OCI-LY1 (cell line): ENCODE results near the gene PRR14.
A peak's percentile ranks its signal among the peaks of the same experiment; 100 is the strongest.

Source experiments
- H2AFZ ChIP-seq: fragments of 200-600 bp; sonication (generic), shearing (Covaris generic); 2 replicates; pipeline ENCODE4 v1.6.0; 2014; ENCODE audit warnings: antibody characterized with exemption, mild to moderate bottlenecking, low read length
- H3F3A ChIP-seq: fragments of 200-600 bp; sonication (generic), shearing (Covaris generic); 2 replicates; pipeline ENCODE4 v1.6.0; 2014; ENCODE audit warnings: mild to moderate bottlenecking, antibody characterized with exemption, low read length, moderate library complexity; ENCODE audit not compliant: insufficient read depth
- H3K27ac ChIP-seq: fragments of 200-600 bp; sonication (generic); 2 replicates; pipeline ENCODE4 v1.5.1; 2014; ENCODE audit warnings: low read length, mixed run types, mild to moderate bottlenecking, low read depth; ENCODE audit not compliant: poor library complexity, severe bottlenecking
- H3K27me3 ChIP-seq: fragments of 200-600 bp; sonication (generic); 2 replicates; pipeline ENCODE4 v1.6.0; 2014; ENCODE audit warnings: antibody characterized with exemption, mild to moderate bottlenecking, low read length, moderate library complexity; ENCODE audit not compliant: insufficient read depth
- H3K36me3 ChIP-seq: fragments of 200-600 bp; sonication (generic); 2 replicates; pipeline ENCODE4 v1.6.1; 2014; ENCODE audit warnings: mild to moderate bottlenecking, antibody characterized with exemption, low read length, moderate library complexity, mixed read lengths; ENCODE audit not compliant: insufficient read depth
- H3K4me1 ChIP-seq: fragments of 200-600 bp; sonication (generic); 2 replicates; pipeline ENCODE4 v1.5.1; 2014; ENCODE audit warnings: mild to moderate bottlenecking, low read length, moderate library complexity; ENCODE audit not compliant: insufficient read depth, severe bottlenecking
- H3K4me2 ChIP-seq: fragments of 200-600 bp; sonication (generic), shearing (Covaris generic); 2 replicates; pipeline ENCODE4 v1.6.1; 2014; ENCODE audit warnings: low read length
- H3K4me3 ChIP-seq: fragments of 200-600 bp; sonication (generic); 2 replicates; pipeline ENCODE4 v1.5.1; 2014; ENCODE audit warnings: low read length, low read depth, mild to moderate bottlenecking, mixed read lengths; ENCODE audit not compliant: poor library complexity, severe bottlenecking
- H3K79me2 ChIP-seq: fragments of 200-600 bp; shearing (Covaris generic); 2 replicates; pipeline ENCODE4 v1.6.1; 2016; ENCODE audit warnings: mixed run types, low read length, mixed read lengths; ENCODE audit not compliant: insufficient read depth
- H3K9ac ChIP-seq: fragments of 200-600 bp; sonication (generic), shearing (Covaris generic); 2 replicates; pipeline ENCODE4 v1.6.1; 2014; ENCODE audit warnings: mild to moderate bottlenecking, low read length, mixed read lengths
- H3K9me2 ChIP-seq: fragments of 200-600 bp; sonication (generic), shearing (Covaris generic); 2 replicates; pipeline ENCODE4 v1.6.1; 2014; ENCODE audit warnings: low read depth, mild to moderate bottlenecking, low read length, mixed read lengths
- H3K9me3 ChIP-seq: fragments of 200-600 bp; shearing (Covaris generic); 2 replicates; pipeline ENCODE4 v1.6.1; 2014; ENCODE audit warnings: low read length, mixed read lengths
- H4K20me1 ChIP-seq: fragments of 200-600 bp; sonication (generic), shearing (Covaris generic); 2 replicates; pipeline ENCODE4 v1.6.0; 2016; ENCODE audit warnings: mild to moderate bottlenecking, low read length; ENCODE audit not compliant: insufficient read depth
- EZH2 ChIP-seq: fragments of 200-600 bp; sonication (generic), shearing (Covaris generic); IDR thresholded peaks from 2 replicates; pipeline ENCODE4 v1.8.0; 2017; ENCODE audit warnings: borderline replicate concordance, mixed run types, mild to moderate bottlenecking, antibody characterized with exemption, low read length, moderate library complexity, mixed read lengths
- TF ChIP-seq, protein P1 (sequence below): fragments of 200-600 bp; sonication (generic), shearing (Covaris generic); IDR thresholded peaks from 2 replicates; pipeline ENCODE4 v1.5.1; 2017; ENCODE audit warnings: mild to moderate bottlenecking, antibody characterized with exemption, low read length, moderate library complexity, mixed read lengths

The PRR14 gene

DNA sequence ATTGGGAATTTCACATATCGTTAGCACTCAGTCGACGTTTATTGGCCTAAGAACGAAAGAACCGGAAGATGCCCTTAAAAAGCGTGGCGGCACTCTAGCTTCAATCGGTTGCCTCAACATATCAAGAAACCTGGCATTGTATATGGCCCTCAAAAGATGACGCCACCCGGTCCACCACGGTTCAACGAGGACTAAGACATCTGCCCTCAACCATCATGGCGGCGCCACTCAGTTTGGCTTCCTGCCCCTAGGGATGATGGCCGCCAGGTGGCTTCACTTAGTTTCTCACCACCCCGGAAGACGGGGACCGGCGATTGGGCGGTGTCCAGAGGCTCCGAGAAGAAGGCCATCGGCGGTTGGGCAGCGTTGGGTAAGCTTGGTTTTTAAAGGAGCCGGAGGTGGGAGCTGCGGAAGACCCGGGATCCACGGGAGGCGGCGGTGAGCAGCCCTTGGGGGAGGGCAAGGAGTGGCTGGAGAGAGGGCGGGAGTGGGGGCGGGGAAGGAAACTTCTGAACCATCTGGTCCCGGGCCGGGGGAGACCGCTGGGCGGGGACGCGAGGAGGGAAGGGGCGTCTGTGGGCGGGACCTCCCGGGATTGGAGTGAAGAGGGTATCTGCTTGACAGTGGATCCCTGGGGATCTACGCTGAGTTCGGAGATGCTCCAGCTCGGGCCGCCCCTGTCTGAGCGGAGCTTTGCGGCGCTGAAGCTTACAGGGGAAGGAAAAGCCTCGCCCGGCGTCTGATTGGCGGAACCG, at the start of gene PRR14:
PRR14 (plus strand) TSS at position 592 of the 755 bp plus-strand sequence. CDS start 686 bp downstream, outside the sequence.
- no peaks in the 10 kb centered on the region for H3K9me3 ChIP-seq

DNA sequence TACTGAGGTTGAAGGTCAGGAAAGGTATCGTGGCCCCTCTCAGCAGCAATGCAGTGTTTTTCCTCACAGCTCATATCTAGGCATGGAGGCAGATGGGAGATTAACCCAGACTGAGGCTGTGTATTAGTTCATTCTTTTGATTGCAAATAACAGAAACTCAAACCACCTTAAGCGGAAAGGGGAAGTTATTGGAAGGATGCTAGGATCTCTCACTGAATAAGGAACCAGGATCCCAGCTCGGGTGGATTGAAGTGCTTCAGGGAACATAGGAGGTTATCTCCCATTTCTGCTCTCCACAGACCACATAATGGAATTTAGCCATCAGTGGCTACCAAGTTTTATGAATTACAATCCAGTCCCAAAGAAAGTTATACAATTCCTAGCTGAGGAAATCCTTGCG, 48.8 kb upstream of the PRR14 start:
- Histone ChIP-seq H3K9me2 (no peaks in the 10 kb centered on the region), H2AFZ (no peak overlapping the region), H3K27me3 (no peaks in the 10 kb centered on the region), H3K9ac (no peak overlapping the region), H3K9me3 (no peaks in the 10 kb centered on the region), H3K4me1 (peaks cover 6% of the 10 kb centered on the region), H4K20me1 (no peaks in the 10 kb centered on the region), H3K79me2 (no peaks in the 10 kb centered on the region), H3K4me2 (no peak overlapping the region), H3F3A (no peaks in the 10 kb centered on the region), H3K36me3 (peaks cover 36% of the 10 kb centered on the region), H3K4me3 (no peak overlapping the region), H3K27ac (no peak overlapping the region)
- TF ChIP-seq, protein P1, sequence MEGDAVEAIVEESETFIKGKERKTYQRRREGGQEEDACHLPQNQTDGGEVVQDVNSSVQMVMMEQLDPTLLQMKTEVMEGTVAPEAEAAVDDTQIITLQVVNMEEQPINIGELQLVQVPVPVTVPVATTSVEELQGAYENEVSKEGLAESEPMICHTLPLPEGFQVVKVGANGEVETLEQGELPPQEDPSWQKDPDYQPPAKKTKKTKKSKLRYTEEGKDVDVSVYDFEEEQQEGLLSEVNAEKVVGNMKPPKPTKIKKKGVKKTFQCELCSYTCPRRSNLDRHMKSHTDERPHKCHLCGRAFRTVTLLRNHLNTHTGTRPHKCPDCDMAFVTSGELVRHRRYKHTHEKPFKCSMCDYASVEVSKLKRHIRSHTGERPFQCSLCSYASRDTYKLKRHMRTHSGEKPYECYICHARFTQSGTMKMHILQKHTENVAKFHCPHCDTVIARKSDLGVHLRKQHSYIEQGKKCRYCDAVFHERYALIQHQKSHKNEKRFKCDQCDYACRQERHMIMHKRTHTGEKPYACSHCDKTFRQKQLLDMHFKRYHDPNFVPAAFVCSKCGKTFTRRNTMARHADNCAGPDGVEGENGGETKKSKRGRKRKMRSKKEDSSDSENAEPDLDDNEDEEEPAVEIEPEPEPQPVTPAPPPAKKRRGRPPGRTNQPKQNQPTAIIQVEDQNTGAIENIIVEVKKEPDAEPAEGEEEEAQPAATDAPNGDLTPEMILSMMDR: no peak
- TF ChIP-seq EZH2: no peak

More for the DNA sequence above, at the start of gene PRR14:
- Histone ChIP-seq H3K27me3 (no peaks in the 10 kb centered on the region), H4K20me1 (no peaks in the 10 kb centered on the region), H3K4me3 (peak within 1 kb of the TSS; percentile 86), H3K9ac (peak within 1 kb of the TSS; percentile 97), H3K4me1 (peaks cover 16% of the 10 kb centered on the region), H3K27ac (peak within 1 kb of the TSS; percentile 89), H3K4me2 (peak within 1 kb of the TSS; percentile 97), H2AFZ (peak within 1 kb of the TSS; percentile 76), H3K79me2 (no peaks in the 10 kb centered on the region), H3K36me3 (peaks cover 28% of the 10 kb centered on the region), H3F3A (no peaks in the 10 kb centered on the region), H3K9me2 (no peaks in the 10 kb centered on the region)
- TF ChIP-seq EZH2: no peak
- TF ChIP-seq, protein P1: no peak

DNA sequence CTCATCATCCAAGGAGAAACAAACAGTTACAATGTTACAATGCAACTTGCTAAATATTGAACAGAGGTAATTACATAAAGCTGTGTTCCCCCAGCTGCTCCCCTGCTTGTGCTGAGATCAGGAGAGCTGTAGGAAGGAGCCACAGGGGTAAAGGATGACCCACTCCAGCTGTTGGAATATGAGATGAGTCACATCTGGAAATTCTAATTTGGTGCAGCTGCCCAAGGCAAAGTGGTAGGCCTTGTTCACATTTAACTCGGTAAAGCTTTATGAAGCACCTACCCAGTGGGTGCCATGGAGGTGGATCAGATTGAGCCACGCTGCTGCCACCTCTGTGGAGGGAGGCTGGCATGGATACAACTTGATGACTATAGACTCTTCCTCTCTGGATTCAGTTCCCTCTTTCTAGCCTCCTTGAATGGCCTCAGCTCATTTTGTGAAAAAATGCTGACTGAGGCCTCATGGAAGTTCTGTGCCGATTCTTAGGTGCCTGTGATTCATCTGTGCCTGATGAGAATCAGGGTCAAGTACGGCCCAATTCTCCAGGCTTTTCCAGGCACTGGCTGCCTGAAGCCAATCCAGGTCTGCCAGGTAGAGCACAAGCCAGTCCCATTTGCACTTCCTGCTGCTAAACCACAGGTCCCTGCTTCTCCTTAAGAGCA, 48.0 kb upstream of the PRR14 start:
- H2AFZ ChIP-seq: no peak overlapping the region
- H3K9me3 ChIP-seq: no peaks in the 10 kb centered on the region
- H3K27ac ChIP-seq: no peak overlapping the region
- no peak overlapping the region for H3K4me2 ChIP-seq
- peaks cover 41% of the 10 kb centered on the region for H3K36me3 ChIP-seq
- peaks cover 6% of the 10 kb centered on the region for H3K4me1 ChIP-seq
- no peaks in the 10 kb centered on the region for H4K20me1 ChIP-seq
- no peaks in the 10 kb centered on the region for H3K79me2 ChIP-seq
- no peaks in the 10 kb centered on the region for H3F3A ChIP-seq
- H3K9me2 ChIP-seq: no peaks in the 10 kb centered on the region
- no peak overlapping the region for H3K9ac ChIP-seq
- no peak overlapping the region for H3K4me3 ChIP-seq
- H3K27me3 ChIP-seq: no peaks in the 10 kb centered on the region
- TF ChIP-seq, protein P1: no peak
- no peak for TF ChIP-seq EZH2
